HG02970 (cell line): Measurements from ENCODE around the gene HNRNPL.
"Not testable (repeated sequence)": the region's sequence is repeated elsewhere in the genome, so short reads cannot be mapped to it uniquely, and the experiment has no call there.

Experiments
- ATAC-seq: cut with Tn5 transposase; IDR thresholded peaks from one replicate; pipeline ENCODE4 v1.9.1; 2021; ENCODE audit warnings: mild to moderate bottlenecking, moderate library complexity, moderate number of reproducible peaks; ENCODE audit not compliant: unreplicated experiment, low FRiP score

Gene HNRNPL

GRCh38 chr19:38849860-38850435, at the start of gene HNRNPL:
HNRNPL (minus strand) TSS chr19:38849986; CDS start chr19:38849966, 20 bp downstream.
- ATAC-seq: peak; percentile 47

GRCh38 chr19:38898788-38899446, 49.1 kb upstream of the HNRNPL start:
- ATAC-seq: no peak

GRCh38 chr19:38894968-38895367, 45.2 kb upstream of the HNRNPL start:
- no peak for ATAC-seq

GRCh38 chr19:38893341-38893771, 43.6 kb upstream of the HNRNPL start:
- no peak for ATAC-seq

GRCh38 chr19:38892841-38893240, 43.1 kb upstream of the HNRNPL start:
- ATAC-seq: no peak

- no peak for ATAC-seq
Measured at GRCh38 chr19:38891771-38892170, 42.0 kb upstream of the HNRNPL start.

GRCh38 chr19:38890686-38891085, 40.9 kb upstream of the HNRNPL start:
- no peak for ATAC-seq

- no peak for ATAC-seq
Measured at GRCh38 chr19:38889803-38890202, 40.0 kb upstream of the HNRNPL start.

GRCh38 chr19:38888876-38889275, 39.1 kb upstream of the HNRNPL start:
- no peak for ATAC-seq

- ATAC-seq: not testable (repeated sequence)
Measured at GRCh38 chr19:38884691-38885090, 34.9 kb upstream of the HNRNPL start.

GRCh38 chr19:38883286-38883685, 33.5 kb upstream of the HNRNPL start:
- ATAC-seq: no peak

- ATAC-seq: no peak
Measured at GRCh38 chr19:38880882-38881609, 31.3 kb upstream of the HNRNPL start.

GRCh38 chr19:38880076-38880881, 30.5 kb upstream of the HNRNPL start:
- no peak for ATAC-seq

- no peak for ATAC-seq
Measured at GRCh38 chr19:38879400-38879751, 29.6 kb upstream of the HNRNPL start.

- ATAC-seq: no peak
Measured at GRCh38 chr19:38878575-38879399, 29.0 kb upstream of the HNRNPL start.

- ATAC-seq: no peak
Measured at GRCh38 chr19:38877781-38878574, 28.2 kb upstream of the HNRNPL start, which contains the start of gene RINL. RINL (minus strand) TSS chr19:38878275; CDS start chr19:38876742, 1,533 bp downstream.

GRCh38 chr19:38875656-38876395, 26.0 kb upstream of the HNRNPL start:
- ATAC-seq: no peak

GRCh38 chr19:38873400-38873799, 23.6 kb upstream of the HNRNPL start:
- not testable (repeated sequence) for ATAC-seq
